NCI-H2227 (cell line): ENCODE data around the gene MLST8.
"Not testable (repeated sequence)": the region's sequence is repeated elsewhere in the genome, so short reads cannot be mapped to it uniquely, and the experiment has no call there.

Experiments used
- DNase-seq: peaks from one replicate; lab custom pipeline; 2025; ENCODE audit not compliant: unreplicated experiment; lab: John Stamatoyannopoulos, UW

Gene MLST8

GRCh38 chr16:2190002-2190658, 15.1 kb upstream of the MLST8 start:
- DNase-seq, result no peak

GRCh38 chr16:2190659-2191445, 14.4 kb upstream of the MLST8 start:
- no peak for DNase-seq

- no peak for DNase-seq
These were observed 13.9 kb upstream of the MLST8 start for GRCh38 chr16:2191446-2191706.

GRCh38 chr16:2194166-2194834, 11.0 kb upstream of the MLST8 start:
- peak; percentile 85 for DNase-seq

GRCh38 chr16:2194852-2195321, 10.4 kb upstream of the MLST8 start:
- DNase-seq, result peak; percentile 31

- DNase-seq, result no peak
These were observed 9.7 kb upstream of the MLST8 start for GRCh38 chr16:2195322-2196161.

- peak; percentile 56 for DNase-seq
These were observed 8.9 kb upstream of the MLST8 start, which contains the start of gene CASKIN1 for GRCh38 chr16:2196162-2196980. Gene CASKIN1, minus strand, starts transcription at chr16:2196605. Its CDS starts 173 bp downstream, at chr16:2196432.

- DNase-seq, result no peak
These were observed 8.2 kb upstream of the MLST8 start for GRCh38 chr16:2196981-2197511.

GRCh38 chr16:2197765-2198164, 7.5 kb upstream of the MLST8 start:
- DNase-seq, result no peak

GRCh38 chr16:2198283-2198682, 7.0 kb upstream of the MLST8 start:
- no peak for DNase-seq

GRCh38 chr16:2199095-2199494, 6.2 kb upstream of the MLST8 start:
- DNase-seq, result no peak

GRCh38 chr16:2199621-2200139, 5.6 kb upstream of the MLST8 start:
- DNase-seq, result no peak

GRCh38 chr16:2200313-2200712, 4.9 kb upstream of the MLST8 start:
- no peak for DNase-seq

GRCh38 chr16:2203119-2203688, 2.0 kb upstream of the MLST8 start:
- not testable (repeated sequence) for DNase-seq

GRCh38 chr16:2204416-2205103, 694 bp upstream of the MLST8 start:
- no peak for DNase-seq

GRCh38 chr16:2205967-2206313, 686 bp downstream of the MLST8 start:
- no peak for DNase-seq

- no peak for DNase-seq
These were observed 1.1 kb downstream of the MLST8 start for GRCh38 chr16:2206420-2206779.

GRCh38 chr16:2206780-2207433, 1.7 kb downstream of the MLST8 start:
- DNase-seq, result no peak

- no peak for DNase-seq
These were observed 2.6 kb downstream of the MLST8 start for GRCh38 chr16:2207872-2208271.
